Nephron (organoid): Measurements from ENCODE around the gene NR2F6.

Experiments
- H3K27ac Mint-ChIP-seq, 3 experiments: 2 replicates each; pipeline ENCODE4 v1.8.0; 2020; ENCODE audit warnings: mixed read lengths in 3 of 3, mild to moderate bottlenecking in 2 of 3, moderate library complexity in 1 of 3
- H3K27me3 Mint-ChIP-seq: 2 replicates; pipeline ENCODE4 v1.8.0; 2021; ENCODE audit warnings: low read depth, mild to moderate bottlenecking, moderate library complexity, mixed read lengths
- H3K36me3 Mint-ChIP-seq: 2 replicates; pipeline ENCODE4 v1.8.0; 2020; ENCODE audit warnings: low read depth, mixed read lengths
- H3K4me1 Mint-ChIP-seq: 2 replicates; pipeline ENCODE4 v1.8.0; 2020; ENCODE audit warnings: mixed read lengths
- H3K4me3 Mint-ChIP-seq, 3 experiments: 2 replicates each; pipeline ENCODE4 v1.8.0; 2020; ENCODE audit warnings: mild to moderate bottlenecking in 3 of 3, mixed read lengths in 3 of 3, moderate library complexity in 2 of 3
- H3K9me3 Mint-ChIP-seq: 2 replicates; pipeline ENCODE4 v1.8.0; 2020; ENCODE audit warnings: mixed read lengths
- TF ChIP-seq, protein P1 (sequence below), 3 experiments: fragments of 200-600 bp; sonication (generic); IDR thresholded peaks; one replicate each; pipeline ENCODE4 v1.5.0; 2021; ENCODE audit warnings: antibody characterized with exemption in 3 of 3; ENCODE audit not compliant: unreplicated experiment in 3 of 3

NR2F6 gene

DNA sequence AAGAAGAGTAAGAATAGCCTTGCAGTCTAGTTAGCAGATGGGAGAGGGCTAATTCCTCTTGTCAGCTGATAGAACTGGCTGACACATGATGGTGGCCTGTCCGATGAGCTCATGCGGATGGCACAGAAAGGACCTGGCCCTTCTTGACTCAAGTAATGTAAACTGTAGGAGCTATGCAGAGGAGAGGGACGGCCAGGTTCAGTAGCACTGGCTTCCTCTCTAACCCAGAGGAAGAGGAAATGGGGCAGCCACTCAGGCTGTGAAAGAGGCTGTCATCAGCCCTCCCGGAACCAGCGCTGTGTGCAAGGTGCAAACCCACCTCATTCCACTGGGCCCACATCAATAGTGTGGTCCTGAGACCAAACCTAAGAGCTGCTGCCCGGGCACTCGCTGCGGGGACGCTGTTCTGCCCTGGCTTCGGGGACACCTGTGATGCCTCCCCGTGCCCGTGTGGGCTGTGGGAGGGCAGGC is 61.3 kb downstream of the NR2F6 start:
- no peak overlapping the region for H3K4me3 Mint-ChIP-seq
- peak overlapping the region in 2 of 3 experiments; percentile 8 to 27 for H3K27ac Mint-ChIP-seq
- TF ChIP-seq, protein P1, sequence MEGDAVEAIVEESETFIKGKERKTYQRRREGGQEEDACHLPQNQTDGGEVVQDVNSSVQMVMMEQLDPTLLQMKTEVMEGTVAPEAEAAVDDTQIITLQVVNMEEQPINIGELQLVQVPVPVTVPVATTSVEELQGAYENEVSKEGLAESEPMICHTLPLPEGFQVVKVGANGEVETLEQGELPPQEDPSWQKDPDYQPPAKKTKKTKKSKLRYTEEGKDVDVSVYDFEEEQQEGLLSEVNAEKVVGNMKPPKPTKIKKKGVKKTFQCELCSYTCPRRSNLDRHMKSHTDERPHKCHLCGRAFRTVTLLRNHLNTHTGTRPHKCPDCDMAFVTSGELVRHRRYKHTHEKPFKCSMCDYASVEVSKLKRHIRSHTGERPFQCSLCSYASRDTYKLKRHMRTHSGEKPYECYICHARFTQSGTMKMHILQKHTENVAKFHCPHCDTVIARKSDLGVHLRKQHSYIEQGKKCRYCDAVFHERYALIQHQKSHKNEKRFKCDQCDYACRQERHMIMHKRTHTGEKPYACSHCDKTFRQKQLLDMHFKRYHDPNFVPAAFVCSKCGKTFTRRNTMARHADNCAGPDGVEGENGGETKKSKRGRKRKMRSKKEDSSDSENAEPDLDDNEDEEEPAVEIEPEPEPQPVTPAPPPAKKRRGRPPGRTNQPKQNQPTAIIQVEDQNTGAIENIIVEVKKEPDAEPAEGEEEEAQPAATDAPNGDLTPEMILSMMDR (IDR thresholded peaks at IDR 0.05; ENCODE audit: unreplicated experiment in 3 of 3) = no peak
- H3K36me3 Mint-ChIP-seq = peaks cover 42% of the 10 kb centered on the region
- peaks cover 8% of the 10 kb centered on the region for H3K27me3 Mint-ChIP-seq
- H3K4me1 Mint-ChIP-seq = peaks cover 5% of the 10 kb centered on the region
- H3K9me3 Mint-ChIP-seq = no peaks in the 10 kb centered on the region

GRCh38 chr19:17183858-17184321 is 61.8 kb downstream of the NR2F6 start:
- no peak overlapping the region for H3K4me3 Mint-ChIP-seq
- H3K9me3 Mint-ChIP-seq = no peaks in the 10 kb centered on the region
- H3K36me3 Mint-ChIP-seq = peaks cover 39% of the 10 kb centered on the region
- TF ChIP-seq, protein P1 (IDR thresholded peaks at IDR 0.05; ENCODE audit: unreplicated experiment in 3 of 3) = no peak
- H3K4me1 Mint-ChIP-seq = peaks cover 5% of the 10 kb centered on the region
- H3K27ac Mint-ChIP-seq = peak overlapping the region in 2 of 3 experiments; percentile 8 to 27
- peaks cover 8% of the 10 kb centered on the region for H3K27me3 Mint-ChIP-seq

DNA sequence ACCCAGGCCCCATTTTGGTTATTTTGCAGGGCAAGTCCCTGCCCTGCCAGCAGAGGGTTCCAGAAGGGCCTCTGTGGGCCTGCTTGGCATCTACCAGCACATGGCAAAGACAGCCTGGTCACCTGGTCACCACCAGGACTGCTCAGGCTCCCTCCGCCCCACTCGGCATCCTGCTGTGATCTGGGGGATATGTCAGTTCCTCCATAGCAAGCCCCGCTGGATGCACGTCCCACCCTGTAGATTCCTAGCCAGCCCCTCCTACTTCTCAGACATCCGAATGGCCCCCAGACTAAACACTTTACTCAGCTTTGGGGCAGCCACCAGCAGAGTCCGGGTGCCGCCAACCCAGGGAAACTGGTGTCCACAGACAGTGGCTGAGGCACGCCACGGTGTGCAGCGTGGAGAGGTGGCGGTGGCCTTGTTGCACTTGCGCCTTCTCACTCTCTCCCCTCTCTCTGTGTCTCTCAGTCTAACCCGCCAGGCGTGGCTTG is 62.4 kb downstream of the NR2F6 start:
- Mint-ChIP-seq H3K4me1 (peaks cover 5% of the 10 kb centered on the region), H3K27me3 (peaks cover 8% of the 10 kb centered on the region), H3K36me3 (peaks cover 36% of the 10 kb centered on the region), H3K4me3 (no peak overlapping the region), H3K27ac (peak overlapping the region in 1 of 3 experiments; percentile 27), H3K9me3 (no peaks in the 10 kb centered on the region)
- TF ChIP-seq, protein P1 (IDR thresholded peaks at IDR 0.05; ENCODE audit: unreplicated experiment in 3 of 3) = no peak
